ENCODE measurements around the gene HCAR3.

DNA sequence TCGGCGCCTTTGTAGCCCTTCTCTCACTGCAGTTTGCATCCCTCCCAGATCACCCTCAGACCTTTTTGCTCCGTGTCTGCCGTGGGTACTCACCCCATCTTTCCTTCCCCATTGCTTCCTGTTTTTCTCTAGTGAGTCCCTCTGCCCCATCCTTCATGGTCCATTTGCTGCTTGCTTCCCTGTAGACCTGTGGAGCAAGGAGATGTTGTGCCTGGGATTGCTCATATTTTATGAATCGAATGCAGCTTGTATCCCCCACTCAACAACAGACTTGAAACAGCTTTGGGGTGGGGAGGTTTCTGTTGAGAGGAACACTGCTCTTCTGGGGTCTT is 36.7 kb upstream of the HCAR3 start:
- TF ChIP-seq, protein P1, sequence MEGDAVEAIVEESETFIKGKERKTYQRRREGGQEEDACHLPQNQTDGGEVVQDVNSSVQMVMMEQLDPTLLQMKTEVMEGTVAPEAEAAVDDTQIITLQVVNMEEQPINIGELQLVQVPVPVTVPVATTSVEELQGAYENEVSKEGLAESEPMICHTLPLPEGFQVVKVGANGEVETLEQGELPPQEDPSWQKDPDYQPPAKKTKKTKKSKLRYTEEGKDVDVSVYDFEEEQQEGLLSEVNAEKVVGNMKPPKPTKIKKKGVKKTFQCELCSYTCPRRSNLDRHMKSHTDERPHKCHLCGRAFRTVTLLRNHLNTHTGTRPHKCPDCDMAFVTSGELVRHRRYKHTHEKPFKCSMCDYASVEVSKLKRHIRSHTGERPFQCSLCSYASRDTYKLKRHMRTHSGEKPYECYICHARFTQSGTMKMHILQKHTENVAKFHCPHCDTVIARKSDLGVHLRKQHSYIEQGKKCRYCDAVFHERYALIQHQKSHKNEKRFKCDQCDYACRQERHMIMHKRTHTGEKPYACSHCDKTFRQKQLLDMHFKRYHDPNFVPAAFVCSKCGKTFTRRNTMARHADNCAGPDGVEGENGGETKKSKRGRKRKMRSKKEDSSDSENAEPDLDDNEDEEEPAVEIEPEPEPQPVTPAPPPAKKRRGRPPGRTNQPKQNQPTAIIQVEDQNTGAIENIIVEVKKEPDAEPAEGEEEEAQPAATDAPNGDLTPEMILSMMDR (IDR thresholded peaks at IDR 0.05), result no peak
- TF ChIP-seq POLR2A (IDR thresholded peaks at IDR 0.05), result no peak
